GM12891 (cell line): ENCODE measurements around the gene FNDC11.

ENCODE experiments used
- PAX5 ChIP-seq: IDR thresholded peaks from 2 replicates; pipeline ENCODE4 v1.6.1; 2011; ENCODE audit warnings: low read length, moderate library complexity, mild to moderate bottlenecking; ENCODE audit not compliant: insufficient read depth, severe bottlenecking
- POLR2A ChIP-seq: IDR thresholded peaks from 2 replicates; pipeline ENCODE4 v1.6.1; 2011; ENCODE audit warnings: low read depth, low read length, control low read depth
- POLR2AphosphoS5 ChIP-seq: IDR thresholded peaks from 2 replicates; pipeline ENCODE4 v1.6.1; 2011; ENCODE audit warnings: low read depth, low read length, control low read depth
- SPI1 ChIP-seq: IDR thresholded peaks from 2 replicates; pipeline ENCODE4 v1.6.1; 2011; ENCODE audit warnings: low read depth, low read length, control low read depth
- TAF1 ChIP-seq: IDR thresholded peaks from 2 replicates; pipeline ENCODE4 v1.6.1; 2011; ENCODE audit warnings: low read depth, low read length, control low read depth

GRCh38 chr20:63544241-63544957, 9.6 kb upstream of the FNDC11 start:
- no peak for TF ChIP-seq POLR2A
- no peak for TF ChIP-seq TAF1
- TF ChIP-seq PAX5, result no peak
- no peak for TF ChIP-seq POLR2AphosphoS5
- no peak for TF ChIP-seq SPI1
